Right atrium auricular region (tissue), 2 donors: ENCODE measurements around the gene ACSF2. TPM values are rescaled to one million over a fixed set of nuclear protein-coding genes. Genes with fewer than 3 reads are reported as not detected.
"Not testable (repeated sequence)": the region's sequence is repeated elsewhere in the genome, so short reads cannot be mapped to it uniquely, and the experiment has no call there.

ENCODE experiments used
- DNase-seq: peaks from one replicate; pipeline ENCODE4 v3.0.0-alpha.2; 2019; ENCODE audit warnings: low spot score
- H3K27ac ChIP-seq, 2 donors: fragments of 200-600 bp; sonication (generic); 1 replicate in 1 of 2; 2 replicates in 1 of 2; pipeline ENCODE4 v1.5.1; 2016 to 2019
- H3K27me3 ChIP-seq, 2 donors: fragments of 200-600 bp; sonication (generic); one replicate each; pipeline versions ENCODE4 v1.5.1 to v1.6.0; 2017 to 2019
- H3K36me3 ChIP-seq: fragments of 200-600 bp; sonication (generic); one replicate; pipeline ENCODE4 v1.5.1; 2016
- H3K4me1 ChIP-seq, 2 donors: fragments of 200-600 bp; sonication (generic); one replicate each; pipeline versions ENCODE4 v1.5.1 to v1.6.0; 2017 to 2019
- H3K4me3 ChIP-seq, 2 donors: fragments of 200-600 bp; sonication (generic); 1 replicate in 1 of 2; 2 replicates in 1 of 2; pipeline ENCODE4 v1.5.1; 2017 to 2019; ENCODE audit warnings: mild to moderate bottlenecking in 1 of 2, moderate library complexity in 1 of 2
- H3K9me3 ChIP-seq, 2 donors: fragments of 200-600 bp; sonication (generic); one replicate each; pipeline ENCODE4 v1.5.1; 2019
- total RNA-seq, 2 donors: library from RNA; depleted of rRNA; stranded (reverse); fragments of >200 nt; gene quantifications; one replicate each; pipeline ENCODE4 v1.1.0, GENCODE V29; 2016
- TF ChIP-seq, protein P1 (sequence below), 2 donors: fragments of 200-600 bp; sonication (generic); IDR thresholded peaks; one replicate each; pipeline ENCODE4 v1.5.1; 2019; ENCODE audit warnings: antibody characterized with exemption in 2 of 2

The ACSF2 gene
- total RNA-seq, 2 donors from 2014 or later: 22.2 to 42.6 TPM

DNA sequence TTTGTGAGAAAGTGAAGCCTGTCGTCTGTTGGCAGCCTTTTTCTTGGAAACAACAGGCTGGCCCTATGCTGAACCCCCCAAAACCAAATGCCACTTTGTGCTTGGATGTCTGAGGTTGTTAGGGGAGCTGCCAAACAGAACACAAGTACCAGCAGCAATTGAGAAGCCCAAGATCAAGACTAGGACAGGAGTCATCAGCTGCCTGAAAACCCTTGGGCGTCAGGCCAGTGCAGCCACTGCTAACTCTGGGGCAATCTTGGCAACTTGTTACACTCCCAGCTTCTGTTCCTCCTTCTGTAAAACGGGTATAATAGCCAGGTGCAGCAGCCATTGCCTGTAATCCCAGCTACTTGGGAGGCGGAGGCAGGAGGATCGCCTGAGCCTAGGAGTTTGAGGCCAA lies 19.4 kb upstream of the ACSF2 start:
- Histone ChIP-seq H3K27me3 (no peaks in the 10 kb centered on the region), H3K4me1 (no peaks in the 10 kb centered on the region), H3K4me3 (no peak overlapping the region), H3K9me3 (no peaks in the 10 kb centered on the region), H3K27ac (no peak overlapping the region), H3K36me3 (no peaks in the 10 kb centered on the region)
- TF ChIP-seq, protein P1, sequence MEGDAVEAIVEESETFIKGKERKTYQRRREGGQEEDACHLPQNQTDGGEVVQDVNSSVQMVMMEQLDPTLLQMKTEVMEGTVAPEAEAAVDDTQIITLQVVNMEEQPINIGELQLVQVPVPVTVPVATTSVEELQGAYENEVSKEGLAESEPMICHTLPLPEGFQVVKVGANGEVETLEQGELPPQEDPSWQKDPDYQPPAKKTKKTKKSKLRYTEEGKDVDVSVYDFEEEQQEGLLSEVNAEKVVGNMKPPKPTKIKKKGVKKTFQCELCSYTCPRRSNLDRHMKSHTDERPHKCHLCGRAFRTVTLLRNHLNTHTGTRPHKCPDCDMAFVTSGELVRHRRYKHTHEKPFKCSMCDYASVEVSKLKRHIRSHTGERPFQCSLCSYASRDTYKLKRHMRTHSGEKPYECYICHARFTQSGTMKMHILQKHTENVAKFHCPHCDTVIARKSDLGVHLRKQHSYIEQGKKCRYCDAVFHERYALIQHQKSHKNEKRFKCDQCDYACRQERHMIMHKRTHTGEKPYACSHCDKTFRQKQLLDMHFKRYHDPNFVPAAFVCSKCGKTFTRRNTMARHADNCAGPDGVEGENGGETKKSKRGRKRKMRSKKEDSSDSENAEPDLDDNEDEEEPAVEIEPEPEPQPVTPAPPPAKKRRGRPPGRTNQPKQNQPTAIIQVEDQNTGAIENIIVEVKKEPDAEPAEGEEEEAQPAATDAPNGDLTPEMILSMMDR (IDR thresholded peaks at IDR 0.05): no peak
- no peak for DNase-seq

- H3K4me3 ChIP-seq: no peak overlapping the region
- TF ChIP-seq, protein P1 (IDR thresholded peaks at IDR 0.05): no peak
- no peaks in the 10 kb centered on the region for H3K9me3 ChIP-seq
- no peaks in the 10 kb centered on the region for H3K27me3 ChIP-seq
- H3K4me1 ChIP-seq: no peaks in the 10 kb centered on the region
- no peak for DNase-seq
- H3K27ac ChIP-seq: no peak overlapping the region
- H3K36me3 ChIP-seq: no peaks in the 10 kb centered on the region
Observed at GRCh38 chr17:50407921-50408320, 18.1 kb upstream of the ACSF2 start.

- Histone ChIP-seq H3K27me3 (no peaks in the 10 kb centered on the region), H3K27ac (no peak overlapping the region), H3K36me3 (no peaks in the 10 kb centered on the region), H3K4me1 (no peaks in the 10 kb centered on the region), H3K9me3 (no peaks in the 10 kb centered on the region), H3K4me3 (no peak overlapping the region)
- DNase-seq: no peak
- TF ChIP-seq, protein P1 (IDR thresholded peaks at IDR 0.05): no peak
Observed at GRCh38 chr17:50412188-50412732, 13.8 kb upstream of the ACSF2 start.

DNA sequence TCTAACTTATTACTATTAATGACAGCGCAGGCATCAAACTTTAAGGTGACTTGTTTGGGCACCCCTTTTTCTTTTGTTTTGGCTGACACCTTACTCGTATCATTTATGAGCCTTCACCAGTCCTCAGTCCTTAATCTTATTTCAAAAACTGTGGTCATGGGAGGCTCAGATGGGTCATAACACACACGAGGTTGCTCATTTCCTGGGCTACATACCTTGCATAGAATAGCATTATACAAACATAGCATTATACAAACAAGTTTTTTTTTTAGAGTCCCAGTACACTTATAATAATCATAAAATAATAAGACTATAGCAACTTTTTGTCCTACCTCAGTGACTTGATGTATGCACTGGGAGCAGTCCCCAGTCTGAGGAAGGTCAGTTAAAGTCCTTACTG lies 11.2 kb upstream of the ACSF2 start:
- H3K27me3 ChIP-seq: no peaks in the 10 kb centered on the region
- H3K9me3 ChIP-seq: no peaks in the 10 kb centered on the region
- no peak for DNase-seq
- no peaks in the 10 kb centered on the region for H3K4me1 ChIP-seq
- H3K36me3 ChIP-seq: no peaks in the 10 kb centered on the region
- H3K4me3 ChIP-seq: no peak overlapping the region
- H3K27ac ChIP-seq: no peak overlapping the region
- TF ChIP-seq, protein P1 (IDR thresholded peaks at IDR 0.05): no peak

GRCh38 chr17:50419577-50419976 lies 6.4 kb upstream of the ACSF2 start:
- not testable (repeated sequence) for H3K36me3 ChIP-seq, H3K27me3 ChIP-seq, DNase-seq, H3K4me3 ChIP-seq, H3K9me3 ChIP-seq
- Histone ChIP-seq H3K4me1 (peaks cover 0 to 13% of the 10 kb centered on the region in 2 donors), H3K27ac (peak overlapping the region in 1 of 2 donors; percentile 60)

GRCh38 chr17:50420419-50421112 lies 5.5 kb upstream of the ACSF2 start:
- Histone ChIP-seq H3K4me1 (peaks cover 0 to 23% of the 10 kb centered on the region in 2 donors), H3K27ac (peak overlapping the region; percentile 55 to 60), H3K9me3 (no peaks in the 10 kb centered on the region), H3K36me3 (no peaks in the 10 kb centered on the region), H3K27me3 (no peaks in the 10 kb centered on the region), H3K4me3 (no peak overlapping the region)
- TF ChIP-seq, protein P1 (IDR thresholded peaks at IDR 0.05): no peak
- DNase-seq: peak; percentile 65
